HG03135 (cell line): ENCODE measurements around the gene ADAMTS16.

Experiments used
- ATAC-seq: cut with Tn5 transposase; IDR thresholded peaks from one replicate; pipeline ENCODE4 v1.9.1; 2021; ENCODE audit warnings: mild to moderate bottlenecking, moderate library complexity; ENCODE audit not compliant: unreplicated experiment

ADAMTS16 gene

DNA sequence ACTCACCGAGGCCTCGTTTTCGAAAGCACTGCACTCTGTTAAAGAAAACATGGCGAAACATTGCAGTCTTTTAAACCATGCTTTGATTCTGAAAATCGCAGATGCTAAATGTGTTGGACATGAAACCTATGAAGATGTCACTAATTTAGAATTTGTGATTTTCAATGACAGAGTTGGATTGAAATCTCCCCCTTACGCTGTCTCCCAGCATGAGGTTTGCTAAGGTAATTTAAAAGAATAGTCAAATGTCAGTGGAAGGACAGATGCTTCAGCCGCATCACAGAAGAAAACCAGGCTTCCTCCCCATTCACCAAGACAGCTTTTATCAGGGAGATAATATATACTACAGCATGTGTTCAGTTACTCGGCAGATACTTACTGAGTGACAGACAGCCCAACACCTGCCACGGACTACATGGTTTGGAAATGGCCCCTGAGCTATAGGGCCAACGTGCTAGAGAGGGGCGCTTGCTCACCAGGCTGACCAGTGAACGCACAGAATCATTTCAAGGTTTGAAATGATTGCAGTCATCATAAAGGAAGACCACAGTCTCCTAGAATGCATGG is 136.9 kb downstream of the ADAMTS16 start:
- ATAC-seq: no peak

GRCh38 chr5:5278201-5278814 is 138.2 kb downstream of the ADAMTS16 start:
- ATAC-seq: no peak

GRCh38 chr5:5278815-5279381 is 138.8 kb downstream of the ADAMTS16 start:
- ATAC-seq: no peak

GRCh38 chr5:5285906-5286305 is 145.8 kb downstream of the ADAMTS16 start:
- no peak for ATAC-seq

DNA sequence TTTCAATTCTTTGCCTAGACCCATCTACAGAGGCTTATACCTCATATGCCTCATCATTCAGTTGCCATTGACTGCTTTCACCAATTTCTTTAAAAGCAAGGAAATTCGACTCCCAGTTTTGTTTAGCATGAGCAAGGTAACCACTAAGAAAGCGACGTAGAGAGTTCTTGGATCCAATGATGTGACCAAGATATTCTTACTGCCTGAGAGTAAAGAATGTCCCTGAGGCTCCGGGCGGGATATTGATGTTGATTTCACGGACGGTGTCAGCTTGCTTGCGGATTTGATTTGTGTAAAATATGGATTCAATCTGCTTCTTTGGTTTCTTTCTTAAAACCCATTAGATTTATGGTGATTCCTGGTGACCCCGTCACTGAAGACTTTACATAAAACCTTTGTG is 147.3 kb downstream of the ADAMTS16 start:
- ATAC-seq: no peak

DNA sequence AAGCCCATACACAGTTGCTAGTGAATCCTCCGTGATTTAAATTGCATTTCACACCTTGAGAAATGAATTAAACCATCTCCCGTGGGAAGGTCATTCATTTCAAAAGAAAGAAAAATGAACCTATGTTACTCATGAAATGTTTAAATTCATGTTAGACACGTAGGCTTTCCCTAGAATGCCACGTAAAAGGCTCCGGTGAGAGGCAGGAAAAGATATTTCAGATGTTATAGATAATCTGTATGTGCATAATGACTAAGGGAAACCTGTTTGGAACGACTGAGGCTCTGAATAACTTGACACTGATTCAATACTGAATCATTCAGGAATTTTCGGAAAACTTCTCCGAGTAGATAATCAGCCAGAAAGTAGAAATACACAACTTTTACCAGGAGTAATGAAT is 148.1 kb downstream of the ADAMTS16 start:
- no peak for ATAC-seq

- ATAC-seq: no peak
These were observed 149.4 kb downstream of the ADAMTS16 start for GRCh38 chr5:5289537-5289936.

- ATAC-seq: no peak
These were observed 150.7 kb downstream of the ADAMTS16 start for GRCh38 chr5:5290674-5291334.

DNA sequence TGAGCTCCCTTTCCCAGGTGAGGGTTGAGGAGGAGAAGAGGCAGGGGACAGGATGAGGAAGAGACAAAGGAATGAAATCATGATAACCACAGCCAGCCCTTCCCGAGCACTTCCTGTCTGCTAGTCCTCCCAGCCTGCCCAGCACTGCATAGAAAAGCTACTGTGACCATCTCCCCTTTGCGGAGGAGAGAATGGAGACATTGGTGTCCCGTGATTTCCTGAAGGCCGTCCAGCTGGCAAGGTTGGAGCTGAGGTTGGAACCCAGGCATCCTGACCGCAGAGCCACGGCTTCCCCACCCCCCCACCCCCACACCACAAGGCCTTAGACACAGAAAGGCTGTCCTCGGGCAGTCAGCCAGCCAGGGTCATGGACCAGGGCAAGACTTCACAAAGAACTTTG is 151.2 kb downstream of the ADAMTS16 start:
- no peak for ATAC-seq

GRCh38 chr5:5293029-5293428 is 152.9 kb downstream of the ADAMTS16 start:
- no peak for ATAC-seq

DNA sequence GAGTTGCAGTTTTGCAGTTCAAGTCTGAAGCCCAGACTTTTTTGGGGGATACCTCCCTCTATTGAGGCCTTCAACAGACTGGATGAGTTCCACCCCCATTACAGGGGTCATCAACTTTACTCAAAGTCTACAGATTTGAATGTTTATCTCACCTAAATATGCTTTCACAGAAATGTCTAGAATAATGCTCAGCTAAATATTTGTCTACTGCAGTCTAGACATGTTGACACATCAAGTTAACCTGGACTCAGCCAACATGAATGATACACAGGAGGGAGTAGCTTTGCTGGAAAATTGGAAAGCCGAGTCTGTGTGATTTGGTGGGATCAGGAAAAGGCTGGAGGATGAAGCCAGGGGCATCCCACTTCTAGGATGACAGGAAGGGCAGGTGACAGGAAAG is 154.3 kb downstream of the ADAMTS16 start:
- no peak for ATAC-seq

DNA sequence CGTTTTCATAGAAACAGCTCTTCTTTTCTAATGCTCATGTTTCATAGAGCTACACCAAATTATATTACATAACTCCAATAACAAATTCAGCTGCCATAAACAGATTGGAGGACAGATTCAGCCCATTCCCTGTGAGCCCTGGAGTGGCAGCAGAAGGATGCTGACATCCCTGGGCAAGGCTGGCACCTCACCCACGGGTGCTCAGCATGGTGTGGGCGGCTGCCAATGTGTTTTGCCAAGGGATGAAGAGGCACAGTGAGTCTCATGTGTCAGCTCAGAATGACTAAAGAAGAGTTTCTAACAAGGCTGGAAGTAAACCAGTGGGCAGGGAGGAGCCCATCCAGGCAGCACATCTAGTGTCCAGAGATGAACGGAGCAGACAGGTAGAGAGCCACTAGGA is 155.2 kb downstream of the ADAMTS16 start:
- no peak for ATAC-seq

GRCh38 chr5:5296051-5296450 is 155.9 kb downstream of the ADAMTS16 start:
- no peak for ATAC-seq

- ATAC-seq: no peak
These were observed 157.4 kb downstream of the ADAMTS16 start for GRCh38 chr5:5297432-5298067.

- no peak for ATAC-seq
These were observed 158.0 kb downstream of the ADAMTS16 start for GRCh38 chr5:5298068-5298633.

- ATAC-seq: no peak
These were observed 158.9 kb downstream of the ADAMTS16 start for GRCh38 chr5:5298841-5299541.

GRCh38 chr5:5301176-5301575 is 161.0 kb downstream of the ADAMTS16 start:
- no peak for ATAC-seq

- ATAC-seq: no peak
These were observed 162.1 kb downstream of the ADAMTS16 start for GRCh38 chr5:5302201-5302600.

DNA sequence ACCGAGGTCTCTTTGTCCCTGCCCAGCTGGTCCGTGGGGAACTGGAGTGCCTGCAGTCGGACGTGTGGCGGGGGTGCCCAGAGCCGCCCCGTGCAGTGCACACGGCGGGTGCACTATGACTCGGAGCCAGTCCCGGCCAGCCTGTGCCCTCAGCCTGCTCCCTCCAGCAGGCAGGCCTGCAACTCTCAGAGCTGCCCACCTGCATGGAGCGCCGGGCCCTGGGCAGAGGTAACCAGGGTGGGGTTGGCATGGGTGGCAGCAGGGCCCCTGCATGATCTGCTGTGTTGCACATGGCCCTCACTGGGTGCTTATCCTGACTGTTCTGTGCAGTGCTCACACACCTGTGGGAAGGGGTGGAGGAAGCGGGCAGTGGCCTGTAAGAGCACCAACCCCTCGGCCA is 163.1 kb downstream of the ADAMTS16 start:
- ATAC-seq: no peak

DNA sequence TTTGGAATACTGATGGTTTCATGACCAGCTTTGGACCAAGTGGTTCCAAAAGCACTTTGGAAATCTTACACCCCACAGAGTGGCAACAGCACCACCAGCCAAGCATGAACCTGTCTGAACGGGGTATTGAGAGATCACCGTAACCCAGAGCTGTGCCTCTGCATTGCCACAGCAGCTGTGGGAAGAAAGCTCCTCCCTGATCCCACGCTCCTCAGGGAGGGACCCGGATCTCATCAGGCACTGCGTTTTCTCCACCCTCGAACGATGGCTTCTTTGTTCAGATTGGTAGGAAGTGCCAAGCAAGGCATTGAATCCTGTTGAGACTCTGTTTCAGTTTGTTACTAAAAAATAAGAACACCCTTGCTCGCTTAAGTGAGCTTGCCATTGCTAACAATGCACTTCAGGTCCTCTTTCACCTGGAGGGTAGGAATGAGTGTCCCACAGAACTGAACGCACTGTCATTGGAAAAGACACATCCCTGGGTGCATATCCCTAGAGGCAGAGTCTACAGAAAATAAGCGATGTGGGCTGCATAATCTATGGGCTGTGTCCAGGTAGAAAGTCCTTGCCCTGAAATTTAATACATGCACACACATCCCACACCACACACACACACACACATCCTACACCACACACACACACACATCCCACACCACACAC is 164.4 kb downstream of the ADAMTS16 start:
- ATAC-seq: no peak
